GM23248 (cell line): ENCODE measurements around the gene ACSS3.
"Not testable (repeated sequence)": the region's sequence is repeated elsewhere in the genome, so short reads cannot be mapped to it uniquely, and the experiment has no call there.

Experiments
- EZH2 ChIP-seq: fragments of 200-600 bp; sonication (generic); IDR thresholded peaks from 2 replicates; pipeline ENCODE4 v1.6.1; 2018; ENCODE audit warnings: antibody characterized with exemption, mild to moderate bottlenecking; ENCODE audit not compliant: insufficient read depth, poor library complexity, severe bottlenecking
- EZH2phosphoT487 ChIP-seq: fragments of 200-600 bp; sonication (generic); IDR thresholded peaks from 2 replicates; pipeline ENCODE4 v1.6.1; 2018; ENCODE audit warnings: antibody characterized with exemption, moderate library complexity, mild to moderate bottlenecking, low read depth; ENCODE audit not compliant: insufficient read depth

DNA sequence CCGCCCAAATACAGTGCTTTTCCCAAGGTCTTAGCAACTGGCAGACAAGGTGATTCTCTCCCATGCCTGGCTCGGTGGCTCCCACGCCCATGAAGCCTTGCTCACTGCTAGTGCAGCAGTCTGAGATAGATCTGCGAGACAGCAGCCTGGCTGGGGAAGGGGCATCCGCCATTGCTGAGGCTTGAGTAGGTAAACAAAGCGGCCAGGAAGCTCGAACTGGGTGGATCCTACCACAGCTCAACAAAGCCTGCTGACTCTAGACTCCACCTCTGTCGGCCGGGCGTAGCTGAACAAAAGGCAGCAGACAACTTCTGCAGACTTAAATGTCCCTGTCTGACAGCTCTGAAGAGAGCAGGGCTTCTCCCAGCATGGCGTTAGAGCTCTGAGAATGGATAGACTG is 12.9 kb upstream of the ACSS3 start:
- not testable (repeated sequence) for TF ChIP-seq EZH2, EZH2phosphoT487
